Right atrium auricular region (tissue), 2 donors: Measurements from ENCODE around the gene SGF29. TPM values are rescaled to one million over a fixed set of nuclear protein-coding genes. Genes with fewer than 3 reads are reported as not detected.

Experiments used
- DNase-seq: peaks from one replicate; pipeline ENCODE4 v3.0.0-alpha.2; 2019; ENCODE audit warnings: low spot score
- H3K27ac ChIP-seq, 2 donors: fragments of 200-600 bp; sonication (generic); 1 replicate in 1 of 2; 2 replicates in 1 of 2; pipeline ENCODE4 v1.5.1; 2016 to 2019
- H3K27me3 ChIP-seq, 2 donors: fragments of 200-600 bp; sonication (generic); one replicate each; pipeline versions ENCODE4 v1.5.1 to v1.6.0; 2017 to 2019
- H3K36me3 ChIP-seq: fragments of 200-600 bp; sonication (generic); one replicate; pipeline ENCODE4 v1.5.1; 2016
- H3K4me1 ChIP-seq, 2 donors: fragments of 200-600 bp; sonication (generic); one replicate each; pipeline versions ENCODE4 v1.5.1 to v1.6.0; 2017 to 2019
- H3K4me3 ChIP-seq, 2 donors: fragments of 200-600 bp; sonication (generic); 1 replicate in 1 of 2; 2 replicates in 1 of 2; pipeline ENCODE4 v1.5.1; 2017 to 2019; ENCODE audit warnings: mild to moderate bottlenecking in 1 of 2, moderate library complexity in 1 of 2
- H3K9me3 ChIP-seq, 2 donors: fragments of 200-600 bp; sonication (generic); one replicate each; pipeline ENCODE4 v1.5.1; 2019
- CTCF ChIP-seq, 2 donors: fragments of 200-600 bp; sonication (generic); IDR thresholded peaks; one replicate each; pipeline ENCODE4 v1.5.1; 2019; ENCODE audit warnings: antibody characterized with exemption in 2 of 2
- total RNA-seq, 2 donors: library from RNA; depleted of rRNA; stranded (reverse); fragments of >200 nt; gene quantifications; one replicate each; pipeline ENCODE4 v1.1.0, GENCODE V29; 2016

SGF29 gene
- total RNA-seq, 2 donors from 2014 or later, result 14.2 to 21.8 TPM

DNA sequence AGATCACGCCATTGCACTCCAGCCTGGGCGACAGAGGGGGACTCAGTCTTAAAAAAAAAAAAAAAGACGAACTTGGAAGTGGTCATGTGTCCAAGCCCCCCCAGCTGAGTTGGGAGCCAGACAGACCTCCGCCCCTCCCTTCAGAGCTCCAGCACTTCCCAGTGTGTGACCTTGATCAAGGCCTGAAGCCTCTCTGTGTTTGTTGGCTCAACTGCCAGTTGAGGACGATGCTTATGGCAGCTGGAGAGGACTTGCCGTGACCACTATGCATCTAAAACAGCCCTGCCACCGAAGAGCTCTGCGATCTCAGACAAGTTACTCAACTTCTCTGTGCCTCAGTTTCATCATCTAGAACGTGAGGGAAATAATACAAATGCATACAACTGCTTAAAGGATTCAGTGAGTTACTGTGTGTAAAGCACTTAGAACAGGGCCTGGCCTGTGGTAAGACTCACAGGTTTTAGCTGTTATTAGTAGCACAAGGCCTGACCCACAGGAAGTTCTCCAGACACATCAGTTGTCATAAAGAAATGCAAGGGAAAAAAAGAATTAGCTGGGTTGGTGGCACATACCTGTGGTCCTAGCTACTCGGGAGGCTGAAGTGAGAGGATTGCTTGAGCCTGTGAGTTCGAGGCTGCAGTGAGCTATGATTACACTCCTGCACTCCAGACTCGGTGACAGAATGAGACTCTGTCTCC lies 40.1 kb upstream of the SGF29 start:
- DNase-seq, result no peak

GRCh38 chr16:28514246-28514645 lies 39.5 kb upstream of the SGF29 start:
- TF ChIP-seq CTCF (IDR thresholded peaks at IDR 0.05), result no peak
- Histone ChIP-seq H3K27me3 (no peaks in the 10 kb centered on the region), H3K4me3 (no peak overlapping the region), H3K4me1 (no peaks in the 10 kb centered on the region), H3K9me3 (no peaks in the 10 kb centered on the region), H3K27ac (no peak overlapping the region), H3K36me3 (no peaks in the 10 kb centered on the region)
- DNase-seq, result no peak

More for the DNA sequence above, 40.1 kb upstream of the SGF29 start:
- H3K27me3 ChIP-seq, result no peaks in the 10 kb centered on the region
- no peaks in the 10 kb centered on the region for H3K4me1 ChIP-seq
- no peaks in the 10 kb centered on the region for H3K36me3 ChIP-seq
- no peaks in the 10 kb centered on the region for H3K9me3 ChIP-seq
- H3K27ac ChIP-seq, result no peak overlapping the region
- no peak for TF ChIP-seq CTCF (IDR thresholded peaks at IDR 0.05)
- no peak overlapping the region for H3K4me3 ChIP-seq

GRCh38 chr16:28520672-28521071 lies 33.0 kb upstream of the SGF29 start:
- Histone ChIP-seq H3K27ac (no peak overlapping the region), H3K36me3 (no peaks in the 10 kb centered on the region), H3K27me3 (no peaks in the 10 kb centered on the region), H3K4me1 (no peaks in the 10 kb centered on the region), H3K9me3 (no peaks in the 10 kb centered on the region), H3K4me3 (no peak overlapping the region)
- no peak for TF ChIP-seq CTCF (IDR thresholded peaks at IDR 0.05)
- no peak for DNase-seq

GRCh38 chr16:28521436-28521835 lies 32.3 kb upstream of the SGF29 start:
- Histone ChIP-seq H3K27ac (no peak overlapping the region), H3K36me3 (no peaks in the 10 kb centered on the region), H3K4me3 (no peak overlapping the region), H3K9me3 (no peaks in the 10 kb centered on the region), H3K27me3 (no peaks in the 10 kb centered on the region), H3K4me1 (no peaks in the 10 kb centered on the region)
- DNase-seq, result no peak
- TF ChIP-seq CTCF (IDR thresholded peaks at IDR 0.05), result no peak

GRCh38 chr16:28522792-28523191 lies 30.9 kb upstream of the SGF29 start:
- no peak for TF ChIP-seq CTCF (IDR thresholded peaks at IDR 0.05)
- no peaks in the 10 kb centered on the region for H3K27me3 ChIP-seq
- no peak for DNase-seq
- no peaks in the 10 kb centered on the region for H3K9me3 ChIP-seq
- H3K4me1 ChIP-seq, result no peaks in the 10 kb centered on the region
- no peaks in the 10 kb centered on the region for H3K36me3 ChIP-seq
- H3K4me3 ChIP-seq, result no peak overlapping the region
- H3K27ac ChIP-seq, result no peak overlapping the region

- no peaks in the 10 kb centered on the region for H3K36me3 ChIP-seq
- TF ChIP-seq CTCF (IDR thresholded peaks at IDR 0.05), result no peak
- no peak for DNase-seq
- no peaks in the 10 kb centered on the region for H3K27me3 ChIP-seq
- no peak overlapping the region for H3K27ac ChIP-seq
- H3K4me3 ChIP-seq, result no peak overlapping the region
- H3K4me1 ChIP-seq, result no peaks in the 10 kb centered on the region
- no peaks in the 10 kb centered on the region for H3K9me3 ChIP-seq
Observed at GRCh38 chr16:28524681-28525171, 29.0 kb upstream of the SGF29 start.
